Fibroblast of lung (primary cell): Measurements from ENCODE around the gene KLK14. TPM values are rescaled to one million over a fixed set of nuclear protein-coding genes. Genes with fewer than 3 reads are reported as not detected.

Experiments used
- DNase-seq, 2 donors: peaks; one replicate each; pipeline versions ENCODE4 v3.0.0 to v3.0.0-alpha.2; 2010; ENCODE audit warnings: low read depth in 2 of 2
- H2AFZ ChIP-seq: 2 replicates; pipeline ENCODE4 v1.5.1; 2012; ENCODE audit warnings: low read length, control low read depth, inconsistent platforms
- H3K27ac ChIP-seq: 2 replicates; pipeline ENCODE4 v1.5.1; 2011; ENCODE audit warnings: low read length, control low read depth; ENCODE audit not compliant: insufficient read depth
- H3K27me3 ChIP-seq: 2 replicates; pipeline ENCODE4 v1.5.1; 2011; ENCODE audit warnings: mild to moderate bottlenecking, low read length; ENCODE audit not compliant: control insufficient read depth, insufficient read depth
- H3K36me3 ChIP-seq: 2 replicates; pipeline ENCODE4 v1.5.1; 2011; ENCODE audit warnings: low read length; ENCODE audit not compliant: control insufficient read depth, insufficient read depth
- H3K4me1 ChIP-seq: 2 replicates; pipeline ENCODE4 v1.5.1; 2011; ENCODE audit warnings: low read length; ENCODE audit not compliant: control insufficient read depth, insufficient read depth; ENCODE audit errors: extremely low read depth
- H3K4me2 ChIP-seq: 2 replicates; pipeline ENCODE4 v1.5.1; 2011; ENCODE audit warnings: low read length, control low read depth; ENCODE audit not compliant: insufficient read depth; ENCODE audit errors: extremely low read depth
- H3K4me3 ChIP-seq, 4 experiments: fragments of 200-600 bp in 1 of 4; sonication (generic) in 1 of 4; replicated peaks in 1 of 4; 2 replicates each; pipeline ENCODE4 v1.5.1; 2011 to 2016; ENCODE audit warnings: low read length in 4 of 4, low read depth in 3 of 4, mild to moderate bottlenecking in 3 of 4, control low read depth in 2 of 4, inconsistent platforms in 1 of 4, mixed read lengths in 1 of 4; ENCODE audit not compliant: insufficient read depth in 1 of 4; ENCODE audit errors: control extremely low read depth in 1 of 4
- H3K79me2 ChIP-seq: 2 replicates; pipeline ENCODE4 v1.5.1; 2012; ENCODE audit warnings: mild to moderate bottlenecking, low read length, inconsistent platforms; ENCODE audit not compliant: control insufficient read depth, insufficient read depth
- H3K9ac ChIP-seq: 2 replicates; pipeline ENCODE4 v1.5.1; 2011; ENCODE audit warnings: mild to moderate bottlenecking, low read length, control low read depth; ENCODE audit not compliant: insufficient read depth
- H3K9me3 ChIP-seq: 2 replicates; pipeline ENCODE4 v1.5.1; 2012; ENCODE audit warnings: low read depth, low read length; ENCODE audit not compliant: control insufficient read depth, insufficient read depth
- H4K20me1 ChIP-seq: 2 replicates; pipeline ENCODE4 v1.5.1; 2011; ENCODE audit warnings: low read length; ENCODE audit not compliant: control insufficient read depth, insufficient read depth; ENCODE audit errors: extremely low read depth
- EZH2 ChIP-seq: IDR thresholded peaks from 2 replicates; pipeline ENCODE4 v1.5.1; 2012; ENCODE audit warnings: low read length, control low read depth, mild to moderate bottlenecking; ENCODE audit errors: missing control alignments
- polyA plus RNA-seq, 2 donors: library from polyadenylated mRNA; depleted of rRNA in 1 of 2; stranded (reverse) in 1 of 2; unstranded in 1 of 2; fragments of >200 nt; gene quantifications; 2 replicates each; pipeline ENCODE4 v1.2.1, GENCODE V29; 2011 to 2012; ENCODE audit warnings: missing spikeins in 1 of 2
- total RNA-seq: library from RNA; depleted of rRNA; stranded (reverse); fragments of >200 nt; gene quantifications from 2 replicates; pipeline ENCODE4 v1.2.1, GENCODE V29; 2014
- TF ChIP-seq, protein P1 (sequence below), 2 donors: IDR thresholded peaks in 1 of 2; conservative IDR thresholded peaks in 1 of 2; 1 replicate in 1 of 2; 2 replicates in 1 of 2; pipeline ENCODE4 v1.5.1; 2011 to 2012; ENCODE audit warnings: low read length in 2 of 2, control low read depth in 1 of 2, inconsistent platforms in 1 of 2, low read depth in 1 of 2, mild to moderate bottlenecking in 1 of 2

KLK14 gene
- total and polyA plus RNA-seq, 2 donors (not counting 1 experiment from before 2014, with no cell fraction given) = not detected

DNA sequence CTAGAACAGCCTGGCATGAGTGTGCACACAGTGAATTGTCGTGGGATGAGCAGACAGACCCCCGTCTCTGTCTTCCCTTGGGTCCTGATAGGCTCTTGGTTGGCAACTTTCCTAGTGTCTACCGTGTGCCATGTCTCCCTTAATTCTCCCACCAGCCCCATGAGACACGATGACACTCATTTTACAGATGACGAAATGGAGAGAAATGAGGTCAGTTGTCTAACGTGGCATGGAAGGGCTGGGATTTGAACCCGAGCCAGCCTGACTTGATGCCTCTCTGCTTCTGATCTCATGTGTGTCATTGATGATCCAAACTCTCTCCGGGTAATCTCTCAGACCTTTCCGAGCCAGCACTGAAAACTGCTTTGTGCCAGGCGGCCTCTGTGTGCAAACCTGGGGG, 8.4 kb upstream of the KLK14 start:
- Histone ChIP-seq H3K9me3 (no peaks in the 10 kb centered on the region), H4K20me1 (no peaks in the 10 kb centered on the region), H3K4me3 (no peak overlapping the region), H3K27me3 (no peaks in the 10 kb centered on the region), H3K9ac (no peak overlapping the region), H3K36me3 (no peaks in the 10 kb centered on the region), H3K4me2 (no peak overlapping the region), H3K79me2 (no peaks in the 10 kb centered on the region), H2AFZ (no peak overlapping the region), H3K27ac (no peak overlapping the region), H3K4me1 (no peaks in the 10 kb centered on the region)
- DNase-seq = no peak
- TF ChIP-seq EZH2 = no peak
- TF ChIP-seq, protein P1, sequence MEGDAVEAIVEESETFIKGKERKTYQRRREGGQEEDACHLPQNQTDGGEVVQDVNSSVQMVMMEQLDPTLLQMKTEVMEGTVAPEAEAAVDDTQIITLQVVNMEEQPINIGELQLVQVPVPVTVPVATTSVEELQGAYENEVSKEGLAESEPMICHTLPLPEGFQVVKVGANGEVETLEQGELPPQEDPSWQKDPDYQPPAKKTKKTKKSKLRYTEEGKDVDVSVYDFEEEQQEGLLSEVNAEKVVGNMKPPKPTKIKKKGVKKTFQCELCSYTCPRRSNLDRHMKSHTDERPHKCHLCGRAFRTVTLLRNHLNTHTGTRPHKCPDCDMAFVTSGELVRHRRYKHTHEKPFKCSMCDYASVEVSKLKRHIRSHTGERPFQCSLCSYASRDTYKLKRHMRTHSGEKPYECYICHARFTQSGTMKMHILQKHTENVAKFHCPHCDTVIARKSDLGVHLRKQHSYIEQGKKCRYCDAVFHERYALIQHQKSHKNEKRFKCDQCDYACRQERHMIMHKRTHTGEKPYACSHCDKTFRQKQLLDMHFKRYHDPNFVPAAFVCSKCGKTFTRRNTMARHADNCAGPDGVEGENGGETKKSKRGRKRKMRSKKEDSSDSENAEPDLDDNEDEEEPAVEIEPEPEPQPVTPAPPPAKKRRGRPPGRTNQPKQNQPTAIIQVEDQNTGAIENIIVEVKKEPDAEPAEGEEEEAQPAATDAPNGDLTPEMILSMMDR (conservative IDR thresholded peaks at IDR 0.05 in 1 of 2, IDR thresholded peaks at IDR 0.05 in 1 of 2; ENCODE audit: low read depth in 1 of 2, low read length in 2 of 2) = no peak

DNA sequence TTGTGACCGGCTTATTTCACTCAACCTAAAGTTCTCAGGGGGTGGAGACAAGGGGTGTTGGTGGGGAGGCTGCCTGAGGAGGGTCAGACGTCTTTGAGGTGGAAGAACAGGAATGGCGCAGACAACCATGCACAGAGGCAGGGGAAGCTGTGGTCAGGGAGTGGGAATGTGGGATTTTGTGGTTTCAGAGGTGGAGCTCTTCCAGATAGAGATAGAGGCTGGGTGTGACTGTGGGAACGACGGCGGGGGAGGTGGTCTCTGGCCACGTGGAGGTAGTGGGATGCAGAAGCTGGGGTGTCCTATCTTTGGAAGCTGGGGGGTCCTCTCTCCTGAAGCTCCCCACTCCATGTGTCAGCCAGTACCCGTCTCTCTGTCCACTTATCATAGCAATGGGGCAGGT, 7.8 kb upstream of the KLK14 start:
- Histone ChIP-seq H3K4me2 (no peak overlapping the region), H3K4me1 (no peaks in the 10 kb centered on the region), H3K9ac (no peak overlapping the region), H4K20me1 (no peaks in the 10 kb centered on the region), H3K36me3 (no peaks in the 10 kb centered on the region), H3K79me2 (no peaks in the 10 kb centered on the region), H2AFZ (no peak overlapping the region), H3K27ac (no peak overlapping the region), H3K4me3 (no peak overlapping the region), H3K9me3 (no peaks in the 10 kb centered on the region), H3K27me3 (no peaks in the 10 kb centered on the region)
- peak in 1 of 2 donors; percentile 10 for DNase-seq
- TF ChIP-seq EZH2 = no peak
- TF ChIP-seq, protein P1 (conservative IDR thresholded peaks at IDR 0.05 in 1 of 2, IDR thresholded peaks at IDR 0.05 in 1 of 2; ENCODE audit: low read depth in 1 of 2, low read length in 2 of 2) = no peak

DNA sequence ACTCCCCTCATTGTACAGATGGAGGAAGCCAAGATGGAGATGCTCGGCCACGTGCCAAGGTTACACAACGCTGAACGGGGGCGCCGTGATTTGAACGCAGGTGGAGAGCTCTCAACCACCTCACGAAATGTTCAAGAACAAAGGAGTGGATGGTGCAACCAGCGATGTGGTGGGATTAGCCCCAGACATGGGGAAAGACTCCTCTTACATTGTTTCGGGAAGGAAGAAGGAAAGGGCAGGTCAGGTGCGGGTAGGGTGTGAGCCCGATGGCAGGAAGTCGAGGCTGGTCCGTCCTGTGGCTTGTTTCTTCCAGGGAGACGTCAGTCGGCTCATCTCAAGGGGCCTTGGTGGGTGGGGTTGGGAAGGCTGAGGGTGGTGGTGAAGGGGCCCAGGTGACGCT, 7.1 kb upstream of the KLK14 start:
- Histone ChIP-seq H3K9me3 (no peaks in the 10 kb centered on the region), H3K9ac (no peak overlapping the region)
- TF ChIP-seq, protein P1 (conservative IDR thresholded peaks at IDR 0.05 in 1 of 2, IDR thresholded peaks at IDR 0.05 in 1 of 2; ENCODE audit: low read depth in 1 of 2, low read length in 2 of 2) = no peak
- TF ChIP-seq EZH2 = no peak

More for the DNA sequence above, 7.1 kb upstream of the KLK14 start:
- no peak overlapping the region for H3K27ac ChIP-seq
- no peak overlapping the region for H2AFZ ChIP-seq
- H3K36me3 ChIP-seq = no peaks in the 10 kb centered on the region
- no peak overlapping the region for H3K4me2 ChIP-seq
- H3K27me3 ChIP-seq = no peaks in the 10 kb centered on the region
- no peaks in the 10 kb centered on the region for H3K4me1 ChIP-seq
- H4K20me1 ChIP-seq = no peaks in the 10 kb centered on the region
- no peak overlapping the region for H3K4me3 ChIP-seq
- no peak for DNase-seq
- H3K79me2 ChIP-seq = no peaks in the 10 kb centered on the region
